Measurements from ENCODE around the gene KDM7A. TPM values are rescaled to one million over a fixed set of nuclear protein-coding genes. Genes with fewer than 3 reads are reported as not detected.
A peak's percentile ranks its signal among the peaks of the same experiment; 100 is the strongest.

The KDM7A gene
- total and polyA plus RNA-seq, 9 of the 15 experiments (the other 6 are each of a cell fraction or from before 2014, with no cell fraction given): 0.90 to 8.4 (median 7.0) TPM

DNA sequence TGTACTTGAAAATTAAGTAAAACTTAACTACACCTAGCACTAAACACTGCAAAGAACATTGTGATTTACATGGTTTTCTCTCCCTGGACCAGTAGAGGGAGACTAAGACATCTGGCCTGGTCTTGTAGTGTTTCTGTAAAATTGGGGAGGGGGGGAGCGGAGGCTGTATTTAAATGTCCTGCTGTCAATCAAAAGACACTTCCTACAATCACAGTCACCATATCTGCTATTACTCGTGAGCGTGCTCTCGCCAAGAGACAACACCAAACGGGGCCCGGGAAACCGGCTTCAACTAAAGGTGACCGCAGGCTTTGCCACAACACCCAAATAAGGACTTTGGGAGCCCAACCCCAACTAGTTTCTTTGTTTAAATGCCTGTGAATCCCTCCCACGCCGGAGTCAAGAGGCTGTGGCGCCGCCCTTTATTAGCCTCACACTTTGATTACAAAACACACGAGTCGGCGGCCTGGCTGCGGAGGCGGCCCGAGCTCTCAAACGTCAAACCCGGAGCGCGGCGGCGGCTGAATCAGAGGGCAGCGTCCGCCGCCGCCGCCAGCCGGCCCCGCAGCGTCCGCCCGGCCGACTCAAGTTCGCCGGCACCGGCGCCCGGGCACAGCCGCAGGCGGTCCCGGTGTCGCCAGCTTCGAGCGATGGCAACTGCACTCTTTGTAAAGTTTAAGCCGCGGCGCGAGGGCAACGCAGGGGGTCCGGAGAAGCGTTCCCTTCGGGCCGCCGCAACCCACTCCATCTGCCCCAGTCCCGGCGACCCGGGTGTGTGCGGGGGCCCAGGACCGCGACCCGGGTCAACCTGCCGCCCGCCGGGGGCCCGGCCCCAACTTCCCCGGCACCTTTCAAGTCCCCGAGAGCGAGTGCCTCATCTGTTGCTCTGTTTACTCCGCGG lies 1.3 kb downstream of the KDM7A start (continued):
- TF ChIP-seq MECOM (CRISPR knock-in tag; IDR thresholded peaks at IDR 0.05) (peak; percentile 24; the same call in 1 of the 2 replicates), HNRNPLL (IDR thresholded peaks at IDR 0.05; ENCODE audit: low read depth, low read length, poor library complexity, severe bottlenecking) (peak; percentile 72), ESRRA (IDR thresholded peaks at IDR 0.05; ENCODE audit: borderline replicate concordance, low read depth) (peak; percentile 84), FOS (IDR thresholded peaks at IDR 0.05; ENCODE audit: extremely low read depth, insufficient read length) (no peak), STAT5A (IDR thresholded peaks at IDR 0.05; ENCODE audit: borderline replicate concordance, low read length) (no peak; the same call in 1 of the 2 replicates), ZNF449 (CRISPR knock-in tag; IDR thresholded peaks at IDR 0.05) (no peak), KLF10 (CRISPR knock-in tag; IDR thresholded peaks at IDR 0.05) (no peak), ZKSCAN8 (CRISPR knock-in tag; IDR thresholded peaks at IDR 0.05) (no peak), ATF1 (CRISPR knock-in tag; IDR thresholded peaks at IDR 0.05) (no peak), ATF1 (tag; IDR thresholded peaks at IDR 0.05) (peak; percentile 88), NFE2L1 (tag; IDR thresholded peaks at IDR 0.05; ENCODE audit: borderline replicate concordance, low read depth) (no peak), MAFK (IDR thresholded peaks at IDR 0.05; ENCODE audit: low read length) (peak; percentile 40), OTX1 (CRISPR knock-in tag; IDR thresholded peaks at IDR 0.05) (no peak), E2F1 (CRISPR knock-in tag; IDR thresholded peaks at IDR 0.05) (peak; percentile 85), HLTF (IDR thresholded peaks at IDR 0.05) (no peak), MCM2 (IDR thresholded peaks at IDR 0.05; ENCODE audit: low read depth) (no peak), FOXP4 (CRISPR knock-in tag; IDR thresholded peaks at IDR 0.05; ENCODE audit: borderline replicate concordance) (peak; percentile 57; the same call in 1 of the 2 replicates), MBD2 (IDR thresholded peaks at IDR 0.05; ENCODE audit: borderline replicate concordance, low read depth) (no peak), FUS (optimal IDR thresholded peaks at IDR 0.05; ENCODE audit: low read depth, low read length) (no peak)
- TF ChIP-seq, protein P1, sequence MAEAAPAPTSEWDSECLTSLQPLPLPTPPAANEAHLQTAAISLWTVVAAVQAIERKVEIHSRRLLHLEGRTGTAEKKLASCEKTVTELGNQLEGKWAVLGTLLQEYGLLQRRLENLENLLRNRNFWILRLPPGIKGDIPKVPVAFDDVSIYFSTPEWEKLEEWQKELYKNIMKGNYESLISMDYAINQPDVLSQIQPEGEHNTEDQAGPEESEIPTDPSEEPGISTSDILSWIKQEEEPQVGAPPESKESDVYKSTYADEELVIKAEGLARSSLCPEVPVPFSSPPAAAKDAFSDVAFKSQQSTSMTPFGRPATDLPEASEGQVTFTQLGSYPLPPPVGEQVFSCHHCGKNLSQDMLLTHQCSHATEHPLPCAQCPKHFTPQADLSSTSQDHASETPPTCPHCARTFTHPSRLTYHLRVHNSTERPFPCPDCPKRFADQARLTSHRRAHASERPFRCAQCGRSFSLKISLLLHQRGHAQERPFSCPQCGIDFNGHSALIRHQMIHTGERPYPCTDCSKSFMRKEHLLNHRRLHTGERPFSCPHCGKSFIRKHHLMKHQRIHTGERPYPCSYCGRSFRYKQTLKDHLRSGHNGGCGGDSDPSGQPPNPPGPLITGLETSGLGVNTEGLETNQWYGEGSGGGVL (CRISPR knock-in tag; IDR thresholded peaks at IDR 0.05): no peak
- TF ChIP-seq, protein P2, sequence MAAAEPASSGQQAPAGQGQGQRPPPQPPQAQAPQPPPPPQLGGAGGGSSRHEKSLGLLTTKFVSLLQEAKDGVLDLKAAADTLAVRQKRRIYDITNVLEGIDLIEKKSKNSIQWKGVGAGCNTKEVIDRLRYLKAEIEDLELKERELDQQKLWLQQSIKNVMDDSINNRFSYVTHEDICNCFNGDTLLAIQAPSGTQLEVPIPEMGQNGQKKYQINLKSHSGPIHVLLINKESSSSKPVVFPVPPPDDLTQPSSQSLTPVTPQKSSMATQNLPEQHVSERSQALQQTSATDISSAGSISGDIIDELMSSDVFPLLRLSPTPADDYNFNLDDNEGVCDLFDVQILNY (CRISPR knock-in tag; IDR thresholded peaks at IDR 0.05): no peak

Measured in K562 (cell line).